Pons (tissue), 1 donor: Measurements from ENCODE around the gene PHLDA1.
A peak's percentile ranks its signal among the peaks of the same experiment; 100 is the strongest.
"Not testable (repeated sequence)": the region's sequence is repeated elsewhere in the genome, so short reads cannot be mapped to it uniquely, and the experiment has no call there.

Experiments
- DNase-seq: peaks from one replicate; pipeline ENCODE4 v3.0.0-alpha.2; 2016; ENCODE audit warnings: low spot score

PHLDA1 gene

DNA sequence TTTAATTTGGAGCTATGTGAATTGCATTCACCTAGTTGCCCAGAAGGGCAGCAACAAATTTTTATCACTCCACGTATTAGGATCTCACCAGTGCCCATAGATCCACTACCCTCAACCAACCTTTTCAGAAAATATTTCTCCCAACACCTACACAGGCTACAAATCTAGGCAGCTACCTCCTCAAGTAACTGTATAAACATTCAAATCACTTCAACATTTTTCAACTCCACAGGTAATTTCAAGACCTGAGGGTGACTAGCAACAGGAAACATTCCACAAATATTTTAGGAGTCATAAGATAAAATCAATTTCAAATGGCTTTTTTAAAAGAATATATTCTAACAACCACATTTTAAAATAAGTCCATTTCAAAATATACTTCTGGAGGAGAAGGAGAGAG lies 12.9 kb downstream of the PHLDA1 start:
- no peak for DNase-seq

DNA sequence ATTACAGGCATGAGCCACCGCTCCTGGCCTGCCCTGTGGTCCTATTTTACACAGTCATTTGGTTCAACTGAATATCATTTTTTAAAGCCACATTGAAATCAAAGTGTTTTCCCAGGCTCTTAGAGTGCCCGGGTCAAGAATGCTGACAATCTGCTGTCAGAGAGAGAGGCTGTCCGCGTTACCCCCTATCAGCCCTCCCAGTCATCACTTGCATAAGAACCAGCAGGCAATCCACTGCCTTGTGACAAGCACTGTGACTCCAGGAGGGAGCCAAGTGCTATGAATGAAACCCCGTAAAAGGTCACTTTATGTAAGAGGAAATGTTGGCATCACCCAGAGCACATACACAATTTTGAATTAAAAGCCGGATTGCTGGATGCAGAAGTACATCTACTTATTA lies 13.5 kb downstream of the PHLDA1 start:
- no peak for DNase-seq

DNA sequence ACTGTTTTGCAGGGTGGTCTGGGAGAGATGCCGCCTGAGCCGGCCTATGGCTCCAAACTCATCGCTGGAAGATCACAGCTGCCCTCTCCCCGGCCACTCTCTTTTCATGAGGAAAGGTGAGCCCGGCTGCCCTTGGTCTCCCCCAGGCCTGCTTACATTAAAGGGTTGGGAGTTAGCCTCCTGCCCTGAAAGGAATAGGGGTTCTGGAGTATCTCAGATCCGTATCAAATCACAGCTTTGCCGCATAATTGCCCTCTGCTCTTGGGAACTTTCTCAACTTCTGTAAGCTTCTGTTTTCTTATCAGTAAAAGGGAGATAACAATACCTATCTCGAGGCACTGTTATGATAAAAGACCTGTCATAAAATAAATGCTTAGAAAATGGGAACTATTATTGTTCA lies 17.6 kb downstream of the PHLDA1 start:
- DNase-seq = no peak

DNA sequence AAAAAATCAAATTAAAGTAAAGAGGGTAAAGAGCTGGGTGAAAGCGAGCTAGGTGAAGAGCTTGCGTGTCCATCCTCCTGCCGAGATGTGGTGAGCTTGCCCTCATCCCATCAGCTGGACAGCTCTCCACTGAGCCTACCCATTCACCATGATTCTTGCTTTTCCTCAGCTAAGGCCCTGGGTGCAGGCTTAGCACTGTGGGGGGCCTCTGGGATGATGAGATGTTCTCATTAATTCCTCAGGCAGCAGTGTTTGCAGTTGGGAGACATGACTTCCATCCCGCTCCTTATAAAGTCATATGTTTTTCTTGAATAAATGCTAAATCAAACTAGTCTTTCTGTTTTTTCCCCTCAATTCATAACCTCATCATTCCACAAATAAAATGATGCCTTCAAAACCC lies 18.0 kb downstream of the PHLDA1 start:
- no peak for DNase-seq

DNA sequence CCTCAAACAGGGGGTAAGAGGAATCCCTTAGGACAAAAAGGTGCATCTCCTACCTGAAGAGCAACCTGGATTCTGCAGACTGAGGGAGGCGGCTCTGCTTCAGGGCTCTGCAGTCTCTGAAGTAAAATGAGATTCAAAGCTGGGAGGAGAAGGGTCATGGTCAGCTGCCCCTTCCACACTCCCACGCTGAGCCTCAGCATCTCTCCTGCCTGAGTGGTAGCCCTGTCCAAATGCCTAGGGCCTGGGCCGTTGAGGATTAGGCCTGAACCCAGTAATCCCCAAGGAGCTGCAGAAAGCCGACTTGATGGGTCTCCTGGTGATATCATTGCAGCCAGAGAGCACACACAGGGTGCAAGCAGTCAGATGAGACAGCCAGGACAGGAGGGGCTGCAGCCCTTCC lies 18.9 kb downstream of the PHLDA1 start:
- no peak for DNase-seq

DNA sequence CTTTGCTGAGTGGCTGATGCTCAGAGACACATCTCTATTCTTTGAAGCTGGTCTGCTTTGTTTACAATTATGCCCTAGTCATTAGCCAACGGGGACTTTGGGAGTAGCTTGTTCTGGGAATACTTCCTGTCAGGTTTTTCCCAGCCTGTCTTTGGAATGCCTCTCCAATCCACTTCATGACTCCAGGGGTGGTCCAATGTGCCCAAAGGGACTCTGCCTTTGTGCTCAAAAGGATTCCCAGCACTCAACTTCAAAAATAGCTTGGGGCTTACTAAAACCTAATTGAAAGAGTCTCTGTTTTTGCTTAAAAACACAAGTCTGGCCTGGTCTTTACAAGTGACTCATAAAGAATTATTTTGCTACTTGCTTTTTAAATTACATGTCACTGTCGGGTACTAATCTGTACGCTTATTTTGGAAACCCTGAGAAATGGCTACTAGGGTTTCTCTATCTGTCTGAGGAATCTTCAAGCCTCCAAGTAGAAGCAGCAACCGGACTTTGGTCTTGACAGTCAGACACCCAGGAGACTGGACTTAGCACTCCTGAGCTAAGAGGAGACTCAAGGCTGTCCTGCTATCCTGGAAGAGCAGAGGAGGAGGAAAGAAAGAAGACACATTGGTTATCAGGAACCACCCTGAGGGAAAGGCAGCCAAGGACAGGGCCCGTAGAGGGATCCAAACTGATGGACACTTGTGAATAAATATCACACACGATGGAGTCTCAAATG lies 20.7 kb downstream of the PHLDA1 start:
- no peak for DNase-seq

DNA sequence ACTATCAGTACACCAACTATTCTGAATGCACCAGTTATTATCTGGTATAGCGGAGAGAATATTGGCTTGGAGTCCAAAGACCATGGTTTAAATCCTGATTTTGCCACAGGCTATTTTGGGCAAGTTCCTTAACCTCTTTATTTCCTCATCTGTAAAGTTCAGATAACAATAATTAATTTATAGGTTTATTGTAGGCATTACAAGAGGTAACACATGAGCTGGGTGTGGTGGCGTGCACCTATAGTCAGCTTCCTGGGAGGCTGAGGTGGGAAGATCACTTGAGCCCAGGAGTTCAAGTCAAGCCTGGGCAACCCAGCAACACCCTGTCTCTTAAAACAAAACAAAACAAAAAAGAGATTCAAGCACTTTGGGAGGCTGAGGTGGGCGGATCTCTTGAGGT lies 23.1 kb downstream of the PHLDA1 start:
- DNase-seq = no peak

DNA sequence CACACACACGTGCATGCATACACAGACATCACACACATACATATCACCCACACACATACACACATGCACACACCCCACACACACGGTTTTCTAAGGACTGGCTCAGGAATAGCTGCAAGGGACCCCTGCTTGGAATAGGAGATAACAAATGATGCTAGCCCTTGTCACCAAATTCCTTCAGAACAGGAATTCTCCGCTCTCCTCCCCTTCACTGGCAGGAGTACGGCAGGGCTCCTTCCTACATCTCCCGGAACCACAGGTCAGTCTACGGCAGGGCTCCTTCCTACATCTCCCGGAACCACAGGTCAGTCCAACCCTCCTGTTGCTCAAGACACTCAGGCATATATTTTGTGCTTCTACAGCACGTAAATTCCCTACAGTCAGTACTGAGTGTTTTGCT lies 23.9 kb downstream of the PHLDA1 start:
- no peak for DNase-seq

DNA sequence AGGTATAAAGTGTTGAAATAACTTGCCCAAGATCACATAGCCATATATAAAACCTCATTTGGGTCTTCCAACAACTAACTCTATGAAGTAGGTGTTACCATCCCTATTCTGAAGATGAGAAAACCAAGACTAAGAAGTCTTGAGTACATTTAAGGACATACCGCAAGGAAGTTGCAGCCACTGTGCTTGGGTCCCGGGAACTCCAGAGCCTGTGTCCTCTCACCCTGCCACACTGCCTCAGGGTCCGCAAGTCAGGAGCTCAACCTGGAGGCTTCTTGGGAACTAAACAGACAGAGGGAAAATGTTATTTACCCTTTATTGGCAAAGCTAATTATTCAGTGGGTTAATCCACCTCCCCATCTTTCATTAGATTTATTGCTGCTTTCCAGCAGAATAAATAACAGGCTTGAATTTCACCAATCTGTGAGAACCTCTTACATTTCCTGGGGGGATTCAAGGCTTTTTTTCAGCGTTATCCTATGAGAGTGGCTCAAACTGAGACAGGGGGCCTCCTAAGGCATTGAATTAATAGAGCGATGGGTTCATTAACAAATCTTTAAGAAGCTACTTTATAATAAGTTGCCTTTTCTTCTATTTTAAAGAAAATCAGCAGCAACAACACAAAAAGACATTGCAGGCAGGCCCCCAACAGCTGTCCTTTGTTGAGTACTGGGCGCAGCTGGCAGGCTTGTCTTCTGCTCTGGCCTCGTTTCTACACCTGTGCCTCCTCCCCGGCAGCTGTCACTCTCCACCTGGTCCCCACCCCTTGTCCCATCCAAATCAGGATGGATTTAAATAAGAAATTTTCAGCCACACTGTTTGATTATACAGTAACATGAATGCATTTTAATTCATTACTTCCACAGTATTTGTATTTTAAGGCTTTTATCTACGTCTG lies 25.3 kb downstream of the PHLDA1 start:
- no peak for DNase-seq

- no peak for DNase-seq
These were observed 28.3 kb downstream of the PHLDA1 start for GRCh38 chr12:76003355-76003638.

DNA sequence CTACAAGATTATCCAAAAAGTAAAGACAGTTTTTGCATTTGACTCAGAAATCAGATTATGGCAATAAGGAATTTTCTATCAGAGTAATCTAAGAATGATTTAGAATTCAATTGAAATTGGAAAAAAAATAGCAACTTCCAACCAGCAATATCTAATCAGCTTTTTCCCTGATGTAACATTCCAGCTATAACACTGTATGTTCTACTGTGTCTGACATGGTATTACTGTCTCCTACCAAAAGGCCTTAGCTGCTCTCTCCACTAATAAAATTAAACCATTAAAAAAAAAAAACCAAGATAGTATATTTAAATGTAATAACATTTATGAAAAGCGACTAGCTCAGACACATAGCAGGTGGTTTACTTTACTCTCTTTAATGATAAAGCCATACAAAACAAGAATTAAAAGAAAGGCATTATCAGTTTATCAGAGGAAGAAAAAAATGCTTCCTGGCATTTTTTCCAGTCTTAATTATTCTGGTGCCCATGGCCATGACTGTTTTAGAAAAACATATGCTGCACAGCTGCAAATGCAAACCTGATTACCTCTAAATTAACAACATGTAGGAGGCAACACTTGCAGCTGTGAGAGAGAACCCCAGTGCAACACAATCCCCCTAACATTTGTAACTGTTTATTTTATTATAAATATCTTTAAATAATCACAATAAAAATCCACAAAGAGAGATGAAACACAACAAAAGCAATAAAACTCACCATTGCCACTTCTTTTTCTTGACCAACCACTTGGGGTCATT lies 28.8 kb downstream of the PHLDA1 start:
- DNase-seq = no peak

DNA sequence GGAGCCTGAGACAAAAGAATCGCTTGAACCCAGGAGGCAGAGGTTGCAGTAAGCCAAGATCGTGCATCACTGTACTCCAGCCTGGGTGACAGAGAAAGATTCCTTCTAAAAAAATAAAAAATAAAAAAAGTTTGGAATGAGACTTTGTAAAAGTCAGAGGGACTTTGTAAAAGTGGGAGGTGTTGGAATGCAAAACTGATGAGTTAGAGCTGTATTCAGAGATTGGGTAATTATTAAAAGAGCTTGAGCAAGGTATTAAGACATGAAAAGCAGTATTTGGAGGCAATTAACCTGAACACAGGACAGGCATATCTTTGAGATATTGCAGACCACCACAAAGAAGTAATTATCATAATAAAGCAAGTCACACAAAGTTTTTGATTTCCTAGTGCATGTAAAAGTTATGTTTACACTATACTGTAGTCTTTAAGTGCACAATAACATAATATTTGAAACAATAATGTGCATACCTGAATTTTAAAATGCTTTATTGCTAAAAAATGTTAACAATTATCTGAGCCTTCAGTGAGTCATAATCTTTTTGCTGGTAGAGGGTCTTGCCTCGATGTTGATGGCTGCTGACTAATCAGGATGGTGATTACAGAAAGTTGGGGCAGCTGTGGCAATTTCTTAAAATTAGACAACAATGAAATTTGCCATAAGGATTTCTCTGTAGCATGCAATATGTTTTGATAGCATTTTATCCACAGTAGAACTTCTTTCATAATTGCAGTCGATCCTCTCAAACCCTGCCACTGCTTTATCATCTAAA lies 33.1 kb downstream of the PHLDA1 start:
- DNase-seq = no peak

DNA sequence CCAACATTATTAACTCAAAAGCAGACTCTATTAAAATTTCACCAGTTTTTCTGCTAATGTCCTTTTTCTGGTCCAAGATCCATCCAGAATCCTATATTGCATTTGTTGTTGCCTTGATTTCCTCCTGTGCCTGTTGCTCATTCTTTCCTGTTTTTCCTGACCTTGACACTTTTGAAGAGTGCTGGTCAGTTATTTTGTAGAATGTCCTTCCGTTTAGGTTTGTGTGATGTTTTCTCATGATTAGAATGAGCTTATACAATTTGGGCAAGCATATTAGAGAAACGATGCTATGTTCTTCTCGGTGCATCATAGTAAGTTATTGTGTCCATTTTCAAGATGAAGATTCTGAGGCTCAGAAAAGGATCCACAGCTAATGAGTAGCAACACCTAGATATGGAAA lies 33.9 kb downstream of the PHLDA1 start:
- no peak for DNase-seq

DNA sequence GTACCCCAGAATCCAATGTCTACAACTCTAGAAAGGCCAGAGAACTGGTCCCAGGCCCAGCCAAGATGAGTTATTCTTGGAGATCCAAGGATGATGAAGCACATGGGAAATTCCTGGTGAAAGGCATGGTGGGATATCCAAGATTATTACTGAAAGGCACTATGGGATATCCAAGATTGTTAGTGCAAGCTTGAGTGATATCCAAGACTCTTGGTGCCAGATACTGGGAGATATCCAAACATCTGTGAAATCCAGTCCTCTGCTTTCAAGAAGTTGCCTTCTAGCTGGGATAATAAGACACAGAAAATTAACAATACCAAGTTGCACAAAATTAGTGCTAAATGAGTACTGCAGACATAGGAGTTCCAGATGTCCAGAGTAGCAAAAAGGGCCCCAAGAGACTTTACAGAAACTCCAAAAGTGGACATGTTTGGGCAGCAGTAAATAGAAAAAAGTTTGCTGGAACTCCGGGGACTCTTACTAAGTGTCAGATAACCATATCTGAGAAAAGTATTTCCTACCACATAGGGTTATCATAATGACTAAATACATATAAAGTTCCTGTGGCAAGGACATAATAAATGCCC lies 34.6 kb downstream of the PHLDA1 start:
- no peak for DNase-seq

- no peak for DNase-seq
These were observed 35.9 kb downstream of the PHLDA1 start for GRCh38 chr12:75995691-75996090.

DNA sequence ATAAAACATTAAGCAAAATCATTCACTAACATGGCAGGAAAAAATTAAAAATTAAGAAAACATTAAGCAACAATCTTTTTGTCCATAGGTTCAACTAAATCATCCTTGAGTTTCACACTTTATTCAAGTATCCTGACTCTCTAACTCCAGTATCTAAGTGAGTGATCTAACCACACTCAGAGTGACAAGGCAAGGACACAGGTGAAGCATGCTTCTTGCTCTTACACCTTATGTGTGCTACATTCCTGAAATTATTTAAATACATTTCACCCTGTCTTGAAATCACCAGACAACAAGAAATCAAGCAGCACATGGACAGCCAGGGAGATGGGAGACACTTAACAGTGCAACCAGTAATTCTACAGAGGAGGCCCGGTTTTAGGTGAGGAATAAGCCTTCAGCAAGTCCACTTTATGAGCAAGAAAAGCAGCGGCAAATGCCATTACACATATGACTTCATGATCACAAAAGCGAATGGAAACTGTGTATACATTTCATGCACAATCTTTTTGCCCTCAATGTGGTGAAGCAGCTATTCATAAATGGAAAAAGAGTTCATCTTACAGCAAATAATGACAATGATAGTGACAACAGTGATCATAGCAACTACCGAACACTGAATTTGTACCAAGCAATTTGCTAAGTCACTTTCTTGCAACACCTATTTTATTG lies 37.4 kb downstream of the PHLDA1 start:
- no peak for DNase-seq

DNA sequence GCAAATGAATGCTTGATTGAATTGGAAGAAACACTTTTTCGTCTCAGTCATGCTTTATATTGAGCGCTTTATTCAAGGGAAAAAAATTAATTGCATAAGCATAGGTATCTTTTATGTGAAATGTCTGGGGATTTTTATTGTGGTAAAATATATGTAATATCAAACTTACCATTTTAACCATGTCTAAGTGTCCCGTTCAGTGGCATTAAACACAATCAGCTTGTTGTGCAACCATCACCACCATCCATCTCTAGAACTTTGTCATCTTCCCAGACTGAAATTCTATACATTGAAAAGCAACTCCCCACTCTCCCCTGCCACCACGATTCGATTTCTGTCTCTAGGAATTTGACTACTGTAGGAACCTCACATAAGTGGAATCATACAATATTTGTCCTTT lies 39.8 kb downstream of the PHLDA1 start:
- no peak for DNase-seq

- DNase-seq = no peak
These were observed 41.2 kb downstream of the PHLDA1 start for GRCh38 chr12:75990189-75990912.

GRCh38 chr12:75987709-75988108 lies 43.9 kb downstream of the PHLDA1 start:
- not testable (repeated sequence) for DNase-seq

DNA sequence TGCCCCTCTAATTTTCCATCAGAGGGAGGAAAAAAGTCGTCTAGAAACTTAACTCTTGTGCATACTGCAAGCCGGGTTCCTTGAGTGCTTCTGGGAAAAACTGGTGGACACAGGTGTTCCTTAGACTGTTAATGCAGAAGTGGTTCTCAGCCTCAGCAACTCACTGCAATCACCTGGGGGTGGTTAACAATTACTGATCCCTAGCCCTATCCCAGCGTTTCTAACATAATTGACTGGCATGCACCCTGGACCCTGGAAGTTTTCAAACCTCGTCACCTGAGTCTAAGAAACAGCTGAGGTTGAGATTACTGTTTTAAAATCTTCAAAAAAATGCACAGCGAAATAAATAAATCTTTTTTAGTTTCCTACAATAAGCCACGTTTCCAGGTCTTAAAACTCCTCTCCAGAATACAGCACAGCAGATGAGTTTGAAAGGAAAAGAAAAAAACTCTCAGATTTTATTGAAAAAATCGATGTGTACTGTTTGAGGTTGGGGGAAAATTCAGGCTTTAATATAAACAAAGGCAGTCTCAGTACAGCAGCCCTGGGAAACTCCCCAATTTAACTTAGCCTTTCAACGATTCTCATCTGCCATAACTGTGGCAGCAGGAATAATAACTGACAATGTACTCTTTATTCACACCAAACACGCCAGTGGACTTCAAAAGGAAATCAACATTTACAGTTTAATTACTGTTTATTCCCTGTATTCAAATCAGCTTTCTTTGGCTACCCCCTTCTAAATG lies 45.4 kb downstream of the PHLDA1 start:
- DNase-seq = peak; percentile 20
